ENCODE data around the gene PCNX2.

DNA sequence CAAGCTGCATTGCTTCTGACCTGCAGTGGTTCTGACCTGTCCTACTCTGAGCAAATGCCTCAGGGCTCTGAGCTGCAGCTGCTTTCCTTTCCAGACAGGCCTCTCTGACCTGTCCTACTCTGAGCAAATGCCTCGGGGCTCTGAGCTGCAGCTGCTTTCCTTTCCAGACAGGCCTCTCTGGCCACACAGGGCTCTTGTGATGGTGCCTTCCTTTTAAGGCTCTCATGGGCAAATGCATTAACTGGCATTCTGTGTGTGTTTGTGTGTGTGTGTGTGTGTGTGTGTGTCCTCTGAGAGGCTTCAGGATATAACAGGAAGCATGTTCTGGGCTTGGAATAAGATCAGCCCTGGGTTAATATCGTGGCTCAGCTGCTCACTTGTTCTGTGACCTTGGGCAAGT, 213.8 kb downstream of the PCNX2 start:
- TF ChIP-seq POLR2AphosphoS5 (IDR thresholded peaks at IDR 0.05; ENCODE audit: insufficient read depth, low read depth, low read length), result no peak
- TF ChIP-seq GATA2 (IDR thresholded peaks at IDR 0.05; ENCODE audit: insufficient read depth, insufficient read length, low read depth, low read length), result no peak
